ENCODE data around the gene CHI3L2. TPM values are rescaled to one million over a fixed set of nuclear protein-coding genes. Genes with fewer than 3 reads are reported as not detected.

Gene CHI3L2
- total and polyA plus RNA-seq, 8 donors: 1.4 to 28.1 (median 2.8) TPM; not detected in 3

- intact Hi-C loops (cut with DNase I; ENCODE audit: low total_unique reads): loop anchor here (10.0 kb wide), 1 partner anchor 82 kb away; no protein-coding TSS in a partner anchor
- no peak for DNase-seq
- no peak for TF ChIP-seq CTCF (IDR thresholded peaks at IDR 0.05)
- no peak for TF ChIP-seq EP300 (IDR thresholded peaks at IDR 0.05)
- no peak for TF ChIP-seq POLR2A (IDR thresholded peaks at IDR 0.05)
- TF ChIP-seq POLR2AphosphoS5 (IDR thresholded peaks at IDR 0.05): no peak
- H3K4me3 ChIP-seq: no peak overlapping the region
- H3K9me3 ChIP-seq: no peaks in the 10 kb centered on the region
- H3K27ac ChIP-seq: no peak overlapping the region
- no peaks in the 10 kb centered on the region for H3K4me1 ChIP-seq
- H3K27me3 ChIP-seq: no peaks in the 10 kb centered on the region
- 40 to 68% (median 48%) methylated on average over 4 of the region's 4 CpGs for WGBS, 5 donors
- H3K36me3 ChIP-seq: no peaks in the 10 kb centered on the region
Measured at GRCh38 chr1:111242805-111243523, 15.5 kb downstream of the CHI3L2 start.

- Histone ChIP-seq H3K27ac (no peak overlapping the region), H3K9me3 (no peaks in the 10 kb centered on the region), H3K36me3 (no peaks in the 10 kb centered on the region), H3K27me3 (no peaks in the 10 kb centered on the region), H3K4me1 (no peaks in the 10 kb centered on the region), H3K4me3 (no peak overlapping the region)
- TF ChIP-seq CTCF (IDR thresholded peaks at IDR 0.05) (no peak), POLR2A (IDR thresholded peaks at IDR 0.05) (no peak), POLR2AphosphoS5 (IDR thresholded peaks at IDR 0.05) (no peak), EP300 (IDR thresholded peaks at IDR 0.05) (no peak)
- 62 to 81% (median 69%) methylated on average over 5 of the region's 5 CpGs for WGBS, 5 donors
- DNase-seq: no peak
- intact Hi-C loops (cut with DNase I; ENCODE audit: low total_unique reads): loop anchor here (10.0 kb wide), 1 partner anchor 78 kb away; no protein-coding TSS in a partner anchor
Measured at GRCh38 chr1:111247125-111247838, 19.8 kb downstream of the CHI3L2 start.

- no peaks in the 10 kb centered on the region for H3K27me3 ChIP-seq
- intact Hi-C loops (cut with DNase I; ENCODE audit: low total_unique reads): loop anchor here (10.0 kb wide), 1 partner anchor 75 kb away; no protein-coding TSS in a partner anchor
- 48 to 81% (median 70%) methylated on average over 4 of the region's 4 CpGs for WGBS, 5 donors
- no peak overlapping the region for H3K4me3 ChIP-seq
- no peaks in the 10 kb centered on the region for H3K36me3 ChIP-seq
- H3K27ac ChIP-seq: no peak overlapping the region
- no peaks in the 10 kb centered on the region for H3K4me1 ChIP-seq
- DNase-seq: no peak
- H3K9me3 ChIP-seq: no peaks in the 10 kb centered on the region
- TF ChIP-seq POLR2A (IDR thresholded peaks at IDR 0.05) (no peak), POLR2AphosphoS5 (IDR thresholded peaks at IDR 0.05) (no peak), EP300 (IDR thresholded peaks at IDR 0.05) (no peak), CTCF (IDR thresholded peaks at IDR 0.05) (no peak)
Measured at GRCh38 chr1:111249960-111250359, 22.4 kb downstream of the CHI3L2 start.

GRCh38 chr1:111251570-111251969 lies 24.1 kb downstream of the CHI3L2 start:
- Histone ChIP-seq H3K27me3 (no peaks in the 10 kb centered on the region), H3K9me3 (no peaks in the 10 kb centered on the region), H3K36me3 (no peaks in the 10 kb centered on the region), H3K4me1 (no peaks in the 10 kb centered on the region), H3K4me3 (no peak overlapping the region), H3K27ac (no peak overlapping the region)
- intact Hi-C loops (cut with DNase I; ENCODE audit: low total_unique reads): no loop called here
- TF ChIP-seq POLR2AphosphoS5 (IDR thresholded peaks at IDR 0.05): no peak
- no peak for TF ChIP-seq EP300 (IDR thresholded peaks at IDR 0.05)
- no peak for TF ChIP-seq POLR2A (IDR thresholded peaks at IDR 0.05)
- TF ChIP-seq CTCF (IDR thresholded peaks at IDR 0.05): no peak
- WGBS, 5 donors: 80 to 85% (median 82%) methylated on average over 8 of the region's 8 CpGs
- no peak for DNase-seq

Measured in stomach (tissue), 9 donors.